Fibroblast of villous mesenchyme (primary cell): ENCODE measurements around the gene DTYMK. TPM values are rescaled to one million over a fixed set of nuclear protein-coding genes. Genes with fewer than 3 reads are reported as not detected.

Experiments used
- DNase-seq: peaks from one replicate; pipeline ENCODE4 v3.0.0-alpha.2; 2010; ENCODE audit warnings: low read depth
- H3K4me3 ChIP-seq: 2 replicates; pipeline ENCODE4 v1.5.1; 2011; ENCODE audit warnings: low read depth, mild to moderate bottlenecking, low read length
- CTCF ChIP-seq: IDR thresholded peaks from 2 replicates; pipeline ENCODE4 v1.5.1; 2012; ENCODE audit warnings: low read depth, mild to moderate bottlenecking, low read length; ENCODE audit not compliant: insufficient read depth
- total RNA-seq: library from RNA; depleted of rRNA; stranded (reverse); fragments of >200 nt; gene quantifications from 2 replicates; pipeline ENCODE4 v1.2.3, GENCODE V29; 2012

DTYMK gene
- total RNA-seq, 1 donor, result 33.2 TPM

GRCh38 chr2:241724259-241724974 is 37.8 kb upstream of the DTYMK start:
- no peak for DNase-seq
- H3K4me3 ChIP-seq, result no peak overlapping the region
- TF ChIP-seq CTCF, result peak; percentile 26

GRCh38 chr2:241722896-241723454 is 36.4 kb upstream of the DTYMK start:
- TF ChIP-seq CTCF, result no peak
- no peak overlapping the region for H3K4me3 ChIP-seq
- DNase-seq, result no peak

GRCh38 chr2:241721852-241722251 is 35.2 kb upstream of the DTYMK start:
- DNase-seq, result no peak
- TF ChIP-seq CTCF, result no peak
- H3K4me3 ChIP-seq, result no peak overlapping the region

GRCh38 chr2:241720560-241720959 is 33.9 kb upstream of the DTYMK start:
- no peak for DNase-seq

GRCh38 chr2:241720099-241720498 is 33.5 kb upstream of the DTYMK start:
- no peak for DNase-seq
- TF ChIP-seq CTCF, result no peak
- no peak overlapping the region for H3K4me3 ChIP-seq

More at GRCh38 chr2:241720560-241720959, 33.9 kb upstream of the DTYMK start:
- H3K4me3 ChIP-seq, result no peak overlapping the region
- no peak for TF ChIP-seq CTCF

GRCh38 chr2:241719093-241719492 is 32.5 kb upstream of the DTYMK start:
- no peak overlapping the region for H3K4me3 ChIP-seq
- no peak for TF ChIP-seq CTCF
- no peak for DNase-seq
